ENCODE measurements around the gene SGCD.

GRCh38 chr5:156585999-156586398, 259.0 kb downstream of the SGCD start:
- TF ChIP-seq CTCF (IDR thresholded peaks at IDR 0.05) (no peak), POLR2A (IDR thresholded peaks at IDR 0.05) (no peak), POLR2AphosphoS5 (IDR thresholded peaks at IDR 0.05) (no peak)

Measured in stomach (tissue), 4 donors.